ENCODE results near the gene TMEM150A. TPM values are rescaled to one million over a fixed set of nuclear protein-coding genes. Genes with fewer than 3 reads are reported as not detected.

Gene TMEM150A
- total and polyA plus RNA-seq, 2 of the 13 experiments (the other 11 are each of a cell fraction or from before 2014, with no cell fraction given): 30.1 to 70.4 TPM

- TF ChIP-seq, protein P1, sequence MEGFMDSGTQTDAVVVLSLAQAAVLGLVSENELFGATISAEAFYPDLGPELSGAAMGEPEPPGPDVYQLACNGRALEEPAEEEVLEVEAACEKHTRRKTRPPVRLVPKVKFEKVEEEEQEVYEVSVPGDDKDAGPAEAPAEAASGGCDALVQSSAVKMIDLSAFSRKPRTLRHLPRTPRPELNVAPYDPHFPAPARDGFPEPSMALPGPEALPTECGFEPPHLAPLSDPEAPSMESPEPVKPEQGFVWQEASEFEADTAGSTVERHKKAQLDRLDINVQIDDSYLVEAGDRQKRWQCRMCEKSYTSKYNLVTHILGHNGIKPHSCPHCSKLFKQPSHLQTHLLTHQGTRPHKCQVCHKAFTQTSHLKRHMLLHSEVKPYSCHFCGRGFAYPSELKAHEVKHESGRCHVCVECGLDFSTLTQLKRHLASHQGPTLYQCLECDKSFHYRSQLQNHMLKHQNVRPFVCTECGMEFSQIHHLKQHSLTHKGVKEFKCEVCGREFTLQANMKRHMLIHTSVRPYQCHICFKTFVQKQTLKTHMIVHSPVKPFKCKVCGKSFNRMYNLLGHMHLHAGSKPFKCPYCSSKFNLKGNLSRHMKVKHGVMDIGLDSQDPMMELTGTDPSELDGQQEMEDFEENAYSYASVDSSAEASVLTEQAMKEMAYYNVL (CRISPR knock-in tag; IDR thresholded peaks at IDR 0.05; ENCODE audit: borderline replicate concordance): peak; percentile 82; the same call in 1 of the 2 replicates
- TF ChIP-seq NFRKB (IDR thresholded peaks at IDR 0.05) (no peak), CREB1 (IDR thresholded peaks at IDR 0.05) (peak; percentile 84), CREB1 (CRISPR knock-in tag; IDR thresholded peaks at IDR 0.05) (peak; percentile 96), PLRG1 (conservative IDR thresholded peaks at IDR 0.05) (no peak), ZKSCAN8 (CRISPR knock-in tag; IDR thresholded peaks at IDR 0.05; ENCODE audit: borderline replicate concordance) (no peak; the same call in 1 of the 2 replicates), SIN3A (IDR thresholded peaks at IDR 0.05; ENCODE audit: borderline replicate concordance, low read depth, low read length) (peak; percentile 94; the same call in 1 of the 2 replicates), HMGXB4 (CRISPR knock-in tag; IDR thresholded peaks at IDR 0.05; ENCODE audit: borderline replicate concordance in 1 of 2, low read depth in 1 of 2) (peak; percentile 75 to 93), ARID5B (CRISPR knock-in tag; IDR thresholded peaks at IDR 0.05) (peak; percentile 68; the same call in 1 of the 2 replicates), BCL3 (CRISPR knock-in tag; IDR thresholded peaks at IDR 0.05) (peak; percentile 94), KDM5B (CRISPR knock-in tag; IDR thresholded peaks at IDR 0.05; ENCODE audit: borderline replicate concordance) (peak; percentile 94), PTBP1 (IDR thresholded peaks at IDR 0.05; ENCODE audit: low read depth, low read length, poor library complexity, severe bottlenecking) (no peak), ZNF296 (CRISPR knock-in tag; conservative IDR thresholded peaks at IDR 0.05) (0 out of 2 replicates have a peak, but pooled peaks have one; percentile 79), TCF7 (IDR thresholded peaks at IDR 0.05; ENCODE audit: low read depth) (no peak), GABPA (IDR thresholded peaks at IDR 0.05; ENCODE audit: low read depth, low read length) (no peak), GABPA (CRISPR knock-in tag; IDR thresholded peaks at IDR 0.05; ENCODE audit: low read depth) (peak; percentile 81)
- TF ChIP-seq, protein P2, sequence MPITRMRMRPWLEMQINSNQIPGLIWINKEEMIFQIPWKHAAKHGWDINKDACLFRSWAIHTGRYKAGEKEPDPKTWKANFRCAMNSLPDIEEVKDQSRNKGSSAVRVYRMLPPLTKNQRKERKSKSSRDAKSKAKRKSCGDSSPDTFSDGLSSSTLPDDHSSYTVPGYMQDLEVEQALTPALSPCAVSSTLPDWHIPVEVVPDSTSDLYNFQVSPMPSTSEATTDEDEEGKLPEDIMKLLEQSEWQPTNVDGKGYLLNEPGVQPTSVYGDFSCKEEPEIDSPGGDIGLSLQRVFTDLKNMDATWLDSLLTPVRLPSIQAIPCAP (CRISPR knock-in tag; IDR thresholded peaks at IDR 0.05; ENCODE audit: low read depth): no peak
These were observed 41.0 kb downstream of the TMEM150A start, which contains the start of gene GGCX (continued) for GRCh38 chr2:85561280-85562212.
